OCI-LY3 (cell line): Measurements from ENCODE around the gene EEF1G.
"Not testable (repeated sequence)": the region's sequence is repeated elsewhere in the genome, so short reads cannot be mapped to it uniquely, and the experiment has no call there.

Source experiments
- H2AFZ ChIP-seq: fragments of 200-600, 300-600 bp; shearing (Covaris generic); 2 replicates; pipeline ENCODE4 v1.6.0; 2014; ENCODE audit warnings: antibody characterized with exemption, low read depth, low read length
- H3K27ac ChIP-seq: fragments of 200-600, 300-600 bp; sonication (generic); 2 replicates; pipeline ENCODE4 v1.5.1; 2014; ENCODE audit warnings: mild to moderate bottlenecking, low read length, moderate library complexity, mixed read lengths
- H3K27me3 ChIP-seq: fragments of 200-600, 300-600 bp; sonication (generic); 2 replicates; pipeline ENCODE4 v1.6.1; 2014; ENCODE audit warnings: low read depth, low read length, mixed read lengths
- H3K36me3 ChIP-seq: fragments of 200-600, 300-600 bp; sonication (generic); replicated peaks from 2 replicates; pipeline ENCODE3; 2014; ENCODE audit warnings: low read depth, low read length, mixed read lengths
- H3K4me1 ChIP-seq: fragments of 300-600, 200-600 bp; sonication (generic); 2 replicates; pipeline ENCODE4 v1.6.1; 2014; ENCODE audit warnings: low read length, mixed read lengths
- H3K4me2 ChIP-seq: fragments of 200-600, 300-600 bp; sonication (generic); 2 replicates; pipeline ENCODE4 v1.6.1; 2014; ENCODE audit warnings: low read length, mixed read lengths
- H3K4me3 ChIP-seq: fragments of 300-600, 200-600 bp; sonication (generic); 2 replicates; pipeline ENCODE4 v1.5.1; 2014; ENCODE audit warnings: antibody characterized with exemption, mild to moderate bottlenecking, low read length, moderate library complexity
- H3K79me2 ChIP-seq: fragments of 300-600, 200-600 bp; shearing (Covaris generic); 2 replicates; pipeline ENCODE4 v1.6.1; 2014; ENCODE audit warnings: mild to moderate bottlenecking, low read length, mixed read lengths
- H3K9ac ChIP-seq: fragments of 300-600, 200-600 bp; shearing (Covaris generic); 2 replicates; pipeline ENCODE4 v1.6.0; 2014; ENCODE audit warnings: mild to moderate bottlenecking, low read length, moderate library complexity
- H3K9me3 ChIP-seq: fragments of 200-600, 300-600 bp; shearing (Covaris generic); 2 replicates; pipeline ENCODE4 v1.6.1; 2014; ENCODE audit warnings: low read length, mixed read lengths; ENCODE audit not compliant: insufficient read depth
- H4K20me1 ChIP-seq: fragments of 200-600, 300-600 bp; sonication (generic); 2 replicates; pipeline ENCODE4 v1.6.1; 2016; ENCODE audit warnings: low read length, mixed read lengths; ENCODE audit not compliant: insufficient read depth
- EZH2phosphoT487 ChIP-seq: fragments of 200-600 bp; shearing (Covaris generic); IDR thresholded peaks from 2 replicates; pipeline ENCODE4 v1.6.1; 2018; ENCODE audit warnings: antibody characterized with exemption, mixed run types, low read depth
- TF ChIP-seq, protein P1 (sequence below): fragments of 200-600, 300-600 bp; sonication (generic); IDR thresholded peaks from 2 replicates; pipeline ENCODE4 v1.5.1; 2014; ENCODE audit warnings: antibody characterized with exemption, low read length, low read depth

The EEF1G gene

DNA sequence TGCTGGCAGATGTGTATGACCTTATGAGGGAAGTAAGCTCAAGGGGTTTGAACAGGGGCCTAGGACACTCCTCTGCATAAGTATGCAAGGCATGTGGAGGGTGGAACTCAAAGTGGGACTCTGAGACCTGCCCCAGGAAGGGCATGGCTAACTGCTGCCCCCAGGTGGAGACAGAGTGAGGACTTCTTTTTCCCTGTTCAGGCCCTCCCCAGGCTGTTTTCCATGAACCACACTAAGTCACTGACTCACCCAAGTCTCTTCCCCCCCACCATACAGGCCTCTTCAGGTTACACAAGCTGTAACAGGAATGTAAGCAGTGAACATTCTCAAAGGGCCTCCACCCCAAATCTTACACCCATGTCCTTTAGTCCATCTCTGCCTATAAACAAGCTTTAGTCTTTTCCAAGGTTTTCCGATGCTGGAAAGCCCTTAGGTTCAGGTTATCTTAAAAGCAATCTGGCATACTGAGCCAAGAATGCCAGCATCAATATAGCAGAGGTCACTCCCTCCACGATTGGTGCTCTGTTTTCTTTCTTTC is 13.1 kb downstream of the EEF1G start:
- Histone ChIP-seq H3K79me2 (peaks cover 56% of the 10 kb centered on the region), H3K4me3 (no peak overlapping the region), H4K20me1 (peaks cover 14% of the 10 kb centered on the region; the same call in 1 of the 2 replicates), H3K27me3 (no peaks in the 10 kb centered on the region), H3K9me3 (no peaks in the 10 kb centered on the region), H3K36me3 (peaks cover 48% of the 10 kb centered on the region), H3K4me2 (no peak overlapping the region), H3K27ac (peak overlapping the region; percentile 96), H3K9ac (no peak overlapping the region), H2AFZ (no peak overlapping the region), H3K4me1 (peaks cover 57% of the 10 kb centered on the region)
- TF ChIP-seq EZH2phosphoT487: no peak
- TF ChIP-seq, protein P1, sequence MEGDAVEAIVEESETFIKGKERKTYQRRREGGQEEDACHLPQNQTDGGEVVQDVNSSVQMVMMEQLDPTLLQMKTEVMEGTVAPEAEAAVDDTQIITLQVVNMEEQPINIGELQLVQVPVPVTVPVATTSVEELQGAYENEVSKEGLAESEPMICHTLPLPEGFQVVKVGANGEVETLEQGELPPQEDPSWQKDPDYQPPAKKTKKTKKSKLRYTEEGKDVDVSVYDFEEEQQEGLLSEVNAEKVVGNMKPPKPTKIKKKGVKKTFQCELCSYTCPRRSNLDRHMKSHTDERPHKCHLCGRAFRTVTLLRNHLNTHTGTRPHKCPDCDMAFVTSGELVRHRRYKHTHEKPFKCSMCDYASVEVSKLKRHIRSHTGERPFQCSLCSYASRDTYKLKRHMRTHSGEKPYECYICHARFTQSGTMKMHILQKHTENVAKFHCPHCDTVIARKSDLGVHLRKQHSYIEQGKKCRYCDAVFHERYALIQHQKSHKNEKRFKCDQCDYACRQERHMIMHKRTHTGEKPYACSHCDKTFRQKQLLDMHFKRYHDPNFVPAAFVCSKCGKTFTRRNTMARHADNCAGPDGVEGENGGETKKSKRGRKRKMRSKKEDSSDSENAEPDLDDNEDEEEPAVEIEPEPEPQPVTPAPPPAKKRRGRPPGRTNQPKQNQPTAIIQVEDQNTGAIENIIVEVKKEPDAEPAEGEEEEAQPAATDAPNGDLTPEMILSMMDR: peak; percentile 92

- Histone ChIP-seq H3K4me1 (peaks cover 63% of the 10 kb centered on the region), H3K27ac (peak overlapping the region; percentile 96), H4K20me1 (peaks cover 11% of the 10 kb centered on the region; the same call in 1 of the 2 replicates), H3K36me3 (peaks cover 49% of the 10 kb centered on the region), H3K79me2 (peaks cover 51% of the 10 kb centered on the region)
- H2AFZ ChIP-seq, H3K4me3 ChIP-seq, H3K9me3 ChIP-seq, H3K27me3 ChIP-seq, H3K4me2 ChIP-seq, H3K9ac ChIP-seq: not testable (repeated sequence)
Measured at GRCh38 chr11:62559626-62560025, 14.1 kb downstream of the EEF1G start.

DNA sequence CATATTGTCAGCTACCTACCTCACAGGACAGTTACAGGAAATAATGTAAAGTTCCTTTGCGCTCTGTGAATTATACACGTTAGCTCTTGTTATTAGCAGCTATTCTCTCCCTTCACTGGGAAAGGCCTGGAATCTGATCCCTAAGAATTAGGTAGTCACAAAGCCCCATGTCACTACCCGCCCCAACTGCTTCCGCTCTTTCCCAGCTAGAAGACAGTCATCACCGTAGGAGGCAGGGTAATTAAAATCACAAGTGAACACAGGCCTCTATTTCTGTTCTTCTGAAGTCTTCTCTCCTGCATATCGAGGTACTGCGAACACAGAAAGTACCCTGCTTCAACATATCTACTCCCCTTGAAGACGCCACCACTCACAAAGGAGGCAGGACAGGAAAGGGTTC is 14.5 kb downstream of the EEF1G start:
- Histone ChIP-seq H3K79me2 (peaks cover 55% of the 10 kb centered on the region), H3K9ac (no peak overlapping the region), H3K4me3 (no peak overlapping the region), H3K27me3 (no peaks in the 10 kb centered on the region), H3K9me3 (no peaks in the 10 kb centered on the region), H4K20me1 (peaks cover 11% of the 10 kb centered on the region; the same call in 1 of the 2 replicates), H3K36me3 (peaks cover 53% of the 10 kb centered on the region), H3K27ac (peak overlapping the region; percentile 96), H2AFZ (no peak overlapping the region), H3K4me1 (peaks cover 67% of the 10 kb centered on the region), H3K4me2 (no peak overlapping the region)
- TF ChIP-seq, protein P1: no peak
- TF ChIP-seq EZH2phosphoT487: no peak

DNA sequence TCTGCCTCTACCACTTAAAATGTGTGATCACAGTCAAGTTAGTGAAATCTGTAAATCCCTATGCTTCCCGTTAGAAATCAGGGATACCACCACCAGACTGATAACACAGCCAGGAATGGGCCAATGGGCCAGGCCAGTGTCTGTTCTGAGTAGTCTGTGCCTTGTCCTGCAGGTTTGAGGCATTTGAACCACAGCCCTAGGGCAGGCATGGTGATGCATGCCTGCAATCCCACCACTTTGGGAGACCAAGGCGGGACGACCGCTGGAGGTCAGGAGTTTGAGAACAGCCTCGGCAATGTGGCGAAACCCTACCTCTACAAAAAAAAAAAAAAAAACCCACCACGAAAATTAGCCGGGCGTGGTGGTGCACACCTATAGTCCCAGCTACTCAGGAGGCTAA is 15.0 kb downstream of the EEF1G start:
- no peaks in the 10 kb centered on the region for H3K27me3 ChIP-seq
- peaks cover 73% of the 10 kb centered on the region for H3K4me1 ChIP-seq
- TF ChIP-seq, protein P1: no peak
- TF ChIP-seq EZH2phosphoT487: no peak
- H3K36me3 ChIP-seq: peaks cover 49% of the 10 kb centered on the region
- H3K27ac ChIP-seq: peak overlapping the region; percentile 96
- no peaks in the 10 kb centered on the region for H3K9me3 ChIP-seq
- H3K4me3 ChIP-seq: peak overlapping the region; percentile 9; the same call in 1 of the 2 replicates
- peaks cover 50% of the 10 kb centered on the region for H3K79me2 ChIP-seq
- H2AFZ ChIP-seq: no peak overlapping the region
- peak overlapping the region; percentile 86 for H3K4me2 ChIP-seq
- 0 out of 2 replicates have a peak overlapping the region, but pooled peaks have one; percentile 92 for H3K9ac ChIP-seq
- H4K20me1 ChIP-seq: peaks cover 8% of the 10 kb centered on the region; the same call in 1 of the 2 replicates
